ENCODE results near the gene LGALS4.

GRCh38 chr19:38793671-38794070 is 19.1 kb downstream of the LGALS4 start:
- TF ChIP-seq CTCF (IDR thresholded peaks at IDR 0.05 in 8 of 11, conservative IDR thresholded peaks at IDR 0.05 in 3 of 11) (no peak), POLR2A (IDR thresholded peaks at IDR 0.05) (no peak), POLR2AphosphoS5 (IDR thresholded peaks at IDR 0.05) (no peak)

All from spleen (tissue), 7 donors.